K562 (cell line): ENCODE results near the gene CAPZA1. TPM values are rescaled to one million over a fixed set of nuclear protein-coding genes. Genes with fewer than 3 reads are reported as not detected.
A peak's percentile ranks its signal among the peaks of the same experiment; 100 is the strongest.

Experiments
- BRD9 ChIP-seq: fragments of 450-650 bp; IDR thresholded peaks from 2 replicates; pipeline ENCODE4 v1.6.1; 2018; ENCODE audit warnings: low read depth; ENCODE audit not compliant: partially characterized antibody
- EWSR1 ChIP-seq: fragments of 450-650 bp; IDR thresholded peaks from 2 replicates; pipeline ENCODE4 v1.6.1; 2018; ENCODE audit warnings: borderline replicate concordance, mild to moderate bottlenecking, low read depth, moderate library complexity; ENCODE audit not compliant: partially characterized antibody
- FOXO4 ChIP-seq: fragments of 450-650 bp; formaldehyde crosslinking; IDR thresholded peaks from 2 replicates; pipeline ENCODE4 v1.4.0; 2020; ENCODE audit warnings: mild to moderate bottlenecking, moderate library complexity
- GTF2E2 ChIP-seq: fragments of 200-800 bp; sonication (Bioruptor generic); IDR thresholded peaks from 2 replicates; pipeline ENCODE4 v1.6.1; 2016; ENCODE audit warnings: missing genetic modification characterization, missing compliant biosample characterization
- RNF2 ChIP-seq: sonication (generic); IDR thresholded peaks from 2 replicates; pipeline ENCODE4 v1.6.1; 2016
- SMARCC2 ChIP-seq: fragments of 450-650 bp; IDR thresholded peaks from 2 replicates; pipeline ENCODE4 v1.6.1; 2017; ENCODE audit warnings: antibody characterized with exemption, moderate library complexity, mild to moderate bottlenecking, low read depth
- VEZF1 ChIP-seq: fragments of 200-800 bp; sonication (Bioruptor generic); IDR thresholded peaks from 2 replicates; pipeline ENCODE4 v1.6.1; 2017; ENCODE audit warnings: missing genetic modification characterization, missing compliant biosample characterization
- ZBTB26 ChIP-seq: fragments of 450-650 bp; formaldehyde crosslinking; IDR thresholded peaks from 2 replicates; pipeline ENCODE4 v1.4.0; 2022; ENCODE audit warnings: missing genetic modification characterization
- ZNF740 ChIP-seq, 3 experiments: fragments of 200-800 bp in 1 of 3; sonication (Bioruptor generic) in 1 of 3; sonication (generic) in 1 of 3; formaldehyde crosslinking in 1 of 3; IDR thresholded peaks; 2 replicates each; pipeline versions ENCODE4 v1.6.1 to v1.8.0; 2016 to 2022; ENCODE audit warnings: mild to moderate bottlenecking in 2 of 3, missing compliant biosample characterization in 2 of 3, missing genetic modification characterization in 2 of 3, missing genetic modification reagents in 1 of 3
- polyA plus RNA-seq, 8 experiments: library from polyadenylated mRNA; depleted of rRNA in 4 of 8; stranded (reverse) in 5 of 8; unstranded in 3 of 8; fragments of >200 nt; fragmentation: Nextera tagmentation in 2 of 8; fragmentation: Illumina TruSeq in 1 of 8; extraction: Ambion mirVana in 2 of 8; extraction: Trizol in 1 of 8; gene quantifications; 2 replicates each; pipeline versions ENCODE4 v1.2.1 to v1.2.3, GENCODE V29; 2011 to 2014; ENCODE audit warnings: inconsistent platforms in 1 of 8, missing spikeins in 1 of 8
- total RNA-seq, 7 experiments: library from RNA; depleted of rRNA in 6 of 7; stranded (reverse); fragments of >200 nt in 6 of 7; fragmentation: Illumina TruSeq in 2 of 7; extraction: Trizol in 2 of 7; gene quantifications; 2 replicates each; pipeline versions ENCODE4 v1.2.1 to v1.2.3, GENCODE V29; 2011 to 2021; ENCODE audit warnings: low replicate concordance in 1 of 7
- TF ChIP-seq, protein P1 (sequence below): fragments of 450-650 bp; formaldehyde crosslinking; IDR thresholded peaks from 2 replicates; pipeline ENCODE4 v1.4.0; 2020; ENCODE audit warnings: mild to moderate bottlenecking, mixed read lengths
- TF ChIP-seq, protein P2 (sequence below): fragments of 450-650 bp; IDR thresholded peaks from 2 replicates; pipeline ENCODE4 v1.6.1; 2016; ENCODE audit warnings: missing biosample characterization, missing genetic modification characterization
- TF ChIP-seq, protein P3 (sequence below): fragments of 250-450 bp; sonication (Bioruptor Pico); IDR thresholded peaks from 2 replicates; pipeline ENCODE4 v1.9.0; 2021; ENCODE audit warnings: mild to moderate bottlenecking, inconsistent platforms
- TF ChIP-seq, protein P4 (sequence below): fragments of 250-450 bp; sonication (Bioruptor Pico); IDR thresholded peaks from 2 replicates; pipeline ENCODE4 v1.4.0; 2020; ENCODE audit warnings: mild to moderate bottlenecking

Gene CAPZA1
- total and polyA plus RNA-seq, 9 of the 15 experiments (the other 6 are each of a cell fraction or from before 2014, with no cell fraction given): 237 to 1,020 (median 306) TPM

DNA sequence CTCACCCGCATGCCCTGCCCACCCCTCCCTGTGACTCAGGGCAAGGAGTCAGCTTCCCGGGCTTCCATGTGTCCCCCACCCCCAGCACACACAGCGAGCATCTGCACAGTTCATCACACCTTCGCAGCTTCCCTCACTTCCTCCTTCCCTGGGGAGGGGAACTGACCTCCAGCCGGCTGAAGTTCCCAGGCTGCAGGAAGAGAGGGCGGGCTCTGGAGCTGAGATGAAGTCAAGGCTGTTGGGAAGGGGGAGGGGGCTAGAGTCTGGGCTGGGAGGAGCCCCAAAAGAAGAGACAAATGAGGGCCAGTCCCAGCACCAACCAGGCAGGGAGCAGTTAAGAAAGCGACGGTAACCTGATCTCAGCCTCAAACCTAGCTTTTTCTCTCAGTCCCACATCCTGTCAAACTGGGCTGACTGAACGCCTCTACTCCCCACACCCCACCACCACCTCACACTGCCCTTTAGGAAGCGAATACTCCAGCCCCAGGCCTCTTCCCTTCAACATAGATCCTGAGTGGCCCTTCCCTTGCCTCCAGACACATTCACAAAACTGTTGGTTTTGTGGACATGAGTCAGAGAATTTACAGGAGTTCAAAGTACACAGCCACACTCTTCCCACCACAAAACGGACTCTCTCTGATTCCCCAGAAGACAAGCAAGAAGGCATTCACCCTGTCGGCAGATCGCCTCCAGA lies 85.4 kb downstream of the CAPZA1 start (continued):
- TF ChIP-seq ZNF740 (CRISPR knock-in tag; IDR thresholded peaks at IDR 0.05): peak; percentile 59; the same call in 1 of the 2 replicates
- peak in 1 of 2 experiments; percentile 6; a peak in 1 of 4 replicates for TF ChIP-seq ZNF740 (tag; IDR thresholded peaks at IDR 0.05)
- TF ChIP-seq, protein P1, sequence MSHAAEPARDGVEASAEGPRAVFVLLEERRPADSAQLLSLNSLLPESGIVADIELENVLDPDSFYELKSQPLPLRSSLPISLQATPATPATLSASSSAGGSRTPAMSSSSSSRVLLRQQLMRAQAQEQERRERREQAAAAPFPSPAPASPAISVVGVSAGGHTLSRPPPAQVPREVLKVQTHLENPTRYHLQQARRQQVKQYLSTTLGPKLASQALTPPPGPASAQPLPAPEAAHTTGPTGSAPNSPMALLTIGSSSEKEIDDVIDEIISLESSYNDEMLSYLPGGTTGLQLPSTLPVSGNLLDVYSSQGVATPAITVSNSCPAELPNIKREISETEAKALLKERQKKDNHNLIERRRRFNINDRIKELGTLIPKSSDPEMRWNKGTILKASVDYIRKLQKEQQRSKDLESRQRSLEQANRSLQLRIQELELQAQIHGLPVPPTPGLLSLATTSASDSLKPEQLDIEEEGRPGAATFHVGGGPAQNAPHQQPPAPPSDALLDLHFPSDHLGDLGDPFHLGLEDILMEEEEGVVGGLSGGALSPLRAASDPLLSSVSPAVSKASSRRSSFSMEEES: no peak
- TF ChIP-seq, protein P2, sequence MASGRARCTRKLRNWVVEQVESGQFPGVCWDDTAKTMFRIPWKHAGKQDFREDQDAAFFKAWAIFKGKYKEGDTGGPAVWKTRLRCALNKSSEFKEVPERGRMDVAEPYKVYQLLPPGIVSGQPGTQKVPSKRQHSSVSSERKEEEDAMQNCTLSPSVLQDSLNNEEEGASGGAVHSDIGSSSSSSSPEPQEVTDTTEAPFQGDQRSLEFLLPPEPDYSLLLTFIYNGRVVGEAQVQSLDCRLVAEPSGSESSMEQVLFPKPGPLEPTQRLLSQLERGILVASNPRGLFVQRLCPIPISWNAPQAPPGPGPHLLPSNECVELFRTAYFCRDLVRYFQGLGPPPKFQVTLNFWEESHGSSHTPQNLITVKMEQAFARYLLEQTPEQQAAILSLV (tag): no peak
- TF ChIP-seq, protein P3, sequence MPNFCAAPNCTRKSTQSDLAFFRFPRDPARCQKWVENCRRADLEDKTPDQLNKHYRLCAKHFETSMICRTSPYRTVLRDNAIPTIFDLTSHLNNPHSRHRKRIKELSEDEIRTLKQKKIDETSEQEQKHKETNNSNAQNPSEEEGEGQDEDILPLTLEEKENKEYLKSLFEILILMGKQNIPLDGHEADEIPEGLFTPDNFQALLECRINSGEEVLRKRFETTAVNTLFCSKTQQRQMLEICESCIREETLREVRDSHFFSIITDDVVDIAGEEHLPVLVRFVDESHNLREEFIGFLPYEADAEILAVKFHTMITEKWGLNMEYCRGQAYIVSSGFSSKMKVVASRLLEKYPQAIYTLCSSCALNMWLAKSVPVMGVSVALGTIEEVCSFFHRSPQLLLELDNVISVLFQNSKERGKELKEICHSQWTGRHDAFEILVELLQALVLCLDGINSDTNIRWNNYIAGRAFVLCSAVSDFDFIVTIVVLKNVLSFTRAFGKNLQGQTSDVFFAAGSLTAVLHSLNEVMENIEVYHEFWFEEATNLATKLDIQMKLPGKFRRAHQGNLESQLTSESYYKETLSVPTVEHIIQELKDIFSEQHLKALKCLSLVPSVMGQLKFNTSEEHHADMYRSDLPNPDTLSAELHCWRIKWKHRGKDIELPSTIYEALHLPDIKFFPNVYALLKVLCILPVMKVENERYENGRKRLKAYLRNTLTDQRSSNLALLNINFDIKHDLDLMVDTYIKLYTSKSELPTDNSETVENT (CRISPR knock-in tag): 0 out of 2 replicates have a peak, but pooled peaks have one; percentile 12
- TF ChIP-seq GTF2E2 (tag): 0 out of 2 replicates have a peak, but pooled peaks have one; percentile 42
- TF ChIP-seq BRD9: peak; percentile 86
- TF ChIP-seq, protein P4, sequence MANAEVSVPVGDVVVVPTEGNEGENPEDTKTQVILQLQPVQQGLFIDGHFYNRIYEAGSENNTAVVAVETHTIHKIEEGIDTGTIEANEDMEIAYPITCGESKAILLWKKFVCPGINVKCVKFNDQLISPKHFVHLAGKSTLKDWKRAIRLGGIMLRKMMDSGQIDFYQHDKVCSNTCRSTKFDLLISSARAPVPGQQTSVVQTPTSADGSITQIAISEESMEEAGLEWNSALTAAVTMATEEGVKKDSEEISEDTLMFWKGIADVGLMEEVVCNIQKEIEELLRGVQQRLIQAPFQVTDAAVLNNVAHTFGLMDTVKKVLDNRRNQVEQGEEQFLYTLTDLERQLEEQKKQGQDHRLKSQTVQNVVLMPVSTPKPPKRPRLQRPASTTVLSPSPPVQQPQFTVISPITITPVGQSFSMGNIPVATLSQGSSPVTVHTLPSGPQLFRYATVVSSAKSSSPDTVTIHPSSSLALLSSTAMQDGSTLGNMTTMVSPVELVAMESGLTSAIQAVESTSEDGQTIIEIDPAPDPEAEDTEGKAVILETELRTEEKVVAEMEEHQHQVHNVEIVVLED (CRISPR knock-in tag): no peak
- TF ChIP-seq FOXO4 (CRISPR knock-in tag): no peak
- no peak for TF ChIP-seq ZBTB26
- peak; percentile 16; the same call in 1 of the 2 replicates for TF ChIP-seq SMARCC2
- TF ChIP-seq VEZF1 (CRISPR knock-in tag): peak; percentile 92
- TF ChIP-seq RNF2: peak; percentile 81
- TF ChIP-seq EWSR1: no peak
